Endothelial cell of umbilical vein (primary cell): Measurements from ENCODE around the gene RPS6KB1. TPM values are rescaled to one million over a fixed set of nuclear protein-coding genes. Genes with fewer than 3 reads are reported as not detected.
A peak's percentile ranks its signal among the peaks of the same experiment; 100 is the strongest.

Experiments used
- BruUV-seq: library from RNA; stranded (reverse); fragments of 400-500 nt; replicated peaks from 2 replicates; lab custom pipeline; 2021; lab: Mats Ljungman, UMichigan
- CTCF ChIA-PET: fragments of 300-600, 350-600 bp; sonication (Branson Sonifier 250); formaldehyde crosslinking; loops from one replicate; lab custom pipeline; 2021; ENCODE audit warnings: antibody characterized with exemption, inconsistent platforms; lab: Charles Lee
- POLR2A ChIA-PET: fragments of 300-600, 350-600 bp; sonication (Branson Sonifier 250); formaldehyde crosslinking; loops from one replicate; lab custom pipeline; 2021; ENCODE audit warnings: antibody characterized with exemption, inconsistent platforms; lab: Charles Lee
- DNase-seq: peaks from one replicate; pipeline ENCODE4 v3.0.0-alpha.2; 2011; ENCODE audit warnings: low read depth, low spot score
- FAIRE-seq: peaks from 2 replicates; lab custom pipeline; 2011; peaks lifted over from hg19 to GRCh38; lab: Jason Lieb, UNC
- H2AFZ ChIP-seq: 2 replicates; pipeline ENCODE4 v1.6.0; 2012; ENCODE audit warnings: low read depth, low read length, control low read depth, inconsistent platforms
- H3K27ac ChIP-seq: 2 replicates; pipeline ENCODE4 v1.5.1; 2011; ENCODE audit warnings: low read depth, mild to moderate bottlenecking, control low read depth, low read length, moderate library complexity; ENCODE audit not compliant: insufficient read depth
- H3K27me3 ChIP-seq, 2 experiments: 2 replicates each; pipeline versions ENCODE4 v1.6.0 to v1.6.1; 2011; ENCODE audit warnings: low read length in 2 of 2, mixed read lengths in 1 of 2; ENCODE audit not compliant: control insufficient read depth in 2 of 2, insufficient read depth in 2 of 2
- H3K36me3 ChIP-seq, 2 experiments: 2 replicates in 1 of 2; 3 replicates in 1 of 2; pipeline ENCODE4 v1.5.1; 2011; ENCODE audit warnings: low read length in 2 of 2, mild to moderate bottlenecking in 1 of 2, moderate library complexity in 1 of 2; ENCODE audit not compliant: control insufficient read depth in 2 of 2, insufficient read depth in 2 of 2; ENCODE audit errors: extremely low read depth in 1 of 2
- H3K4me1 ChIP-seq: 3 replicates; pipeline ENCODE4 v1.5.1; 2011; ENCODE audit warnings: mild to moderate bottlenecking, low read length; ENCODE audit not compliant: control insufficient read depth, insufficient read depth; ENCODE audit errors: extremely low read depth
- H3K4me2 ChIP-seq: 2 replicates; pipeline ENCODE4 v1.6.1; 2011; ENCODE audit warnings: low read length, control low read depth, mixed read lengths; ENCODE audit not compliant: insufficient read depth
- H3K4me3 ChIP-seq, 3 experiments: fragments of 200-600 bp in 1 of 3; sonication (generic), shearing (Covaris generic) in 1 of 3; replicated peaks in 1 of 3; 2 replicates each; pipeline ENCODE4 v1.5.1; 2011 to 2016; ENCODE audit warnings: control low read depth in 3 of 3, low read length in 3 of 3, mild to moderate bottlenecking in 2 of 3, inconsistent platforms in 1 of 3, low read depth in 1 of 3, moderate library complexity in 1 of 3; ENCODE audit not compliant: insufficient read depth in 1 of 3
- H3K79me2 ChIP-seq: 2 replicates; pipeline ENCODE4 v1.6.0; 2012; ENCODE audit warnings: low read length, inconsistent platforms; ENCODE audit not compliant: control insufficient read depth, insufficient read depth
- H3K9ac ChIP-seq: replicated peaks from 2 replicates; pipeline ENCODE3; 2011; ENCODE audit warnings: low read length, control low read depth; ENCODE audit not compliant: insufficient read depth; ENCODE audit errors: extremely low read depth
- H3K9me1 ChIP-seq: replicated peaks from 3 replicates; pipeline ENCODE4 v1.6.0; 2011; ENCODE audit warnings: mild to moderate bottlenecking, low read length; ENCODE audit not compliant: control insufficient read depth, insufficient read depth; ENCODE audit errors: extremely low read depth
- H3K9me3 ChIP-seq: replicated peaks from 2 replicates; pipeline ENCODE4 v1.5.1; 2012; ENCODE audit warnings: low read length, inconsistent platforms; ENCODE audit not compliant: control insufficient read depth, insufficient read depth
- H4K20me1 ChIP-seq: replicated peaks from 2 replicates; pipeline ENCODE3; 2011; ENCODE audit warnings: mild to moderate bottlenecking, low read length; ENCODE audit not compliant: control insufficient read depth, insufficient read depth; ENCODE audit errors: extremely low read depth
- CTCF ChIP-seq, 2 donors: IDR thresholded peaks; 1 replicate in 1 of 2; 2 replicates in 1 of 2; pipeline ENCODE4 v1.5.1; 2011; ENCODE audit warnings: low read length in 2 of 2, mild to moderate bottlenecking in 2 of 2, moderate library complexity in 2 of 2, control low read depth in 1 of 2, inconsistent platforms in 1 of 2, low read depth in 1 of 2; ENCODE audit not compliant: insufficient read depth in 1 of 2; ENCODE audit errors: extremely low read depth in 1 of 2
- EZH2 ChIP-seq: IDR thresholded peaks from 2 replicates; pipeline ENCODE4 v1.6.1; 2012; ENCODE audit warnings: borderline replicate concordance, low read depth, mild to moderate bottlenecking, moderate library complexity, low read length, inconsistent platforms; ENCODE audit not compliant: severe bottlenecking
- JUN ChIP-seq: IDR thresholded peaks from 2 replicates; pipeline ENCODE4 v1.6.1; 2011; ENCODE audit warnings: borderline replicate concordance, low read depth; ENCODE audit not compliant: insufficient read length, insufficient read depth
- MAX ChIP-seq: IDR thresholded peaks from 2 replicates; pipeline ENCODE4 v1.6.1; 2011; ENCODE audit not compliant: insufficient read depth, insufficient read length
- POLR2AphosphoS5 ChIP-seq: IDR thresholded peaks from 2 replicates; pipeline ENCODE4 v1.6.1; 2012; ENCODE audit warnings: low read depth, mild to moderate bottlenecking, control low read depth, low read length, moderate library complexity; ENCODE audit not compliant: insufficient read depth
- dilution Hi-C: fragments of 300-500 bp; cut with MboI; formaldehyde crosslinking; loops from one replicate; pipeline ENCODE4 v1.15.0; 2019; ENCODE audit warnings: low sequenced_read_pairs; ENCODE audit not compliant: extremely low pct_ligation_motif_present
- intact Hi-C: fragments of 100-400 bp; cut with micrococcal nuclease; formaldehyde crosslinking; loops from one replicate; pipeline ENCODE4 v1.10.0; 2022
- polyA plus RNA-seq, 4 experiments: library from polyadenylated mRNA; depleted of rRNA in 3 of 4; stranded (reverse) in 3 of 4; unstranded in 1 of 4; fragments of >200 nt; gene quantifications; 2 replicates each; pipeline versions ENCODE4 v1.2.1 to v1.2.3, GENCODE V29; 2011 to 2012; ENCODE audit warnings: missing spikeins in 1 of 4
- total RNA-seq: library from RNA; stranded (reverse); gene quantifications from 2 replicates; pipeline ENCODE4 v1.2.3, GENCODE V29; 2021

Gene RPS6KB1
- total and polyA plus RNA-seq, 2 donors (not counting 3 experiments of a cell fraction or from before 2014, with no cell fraction given): 5.4 to 45.7 TPM

DNA sequence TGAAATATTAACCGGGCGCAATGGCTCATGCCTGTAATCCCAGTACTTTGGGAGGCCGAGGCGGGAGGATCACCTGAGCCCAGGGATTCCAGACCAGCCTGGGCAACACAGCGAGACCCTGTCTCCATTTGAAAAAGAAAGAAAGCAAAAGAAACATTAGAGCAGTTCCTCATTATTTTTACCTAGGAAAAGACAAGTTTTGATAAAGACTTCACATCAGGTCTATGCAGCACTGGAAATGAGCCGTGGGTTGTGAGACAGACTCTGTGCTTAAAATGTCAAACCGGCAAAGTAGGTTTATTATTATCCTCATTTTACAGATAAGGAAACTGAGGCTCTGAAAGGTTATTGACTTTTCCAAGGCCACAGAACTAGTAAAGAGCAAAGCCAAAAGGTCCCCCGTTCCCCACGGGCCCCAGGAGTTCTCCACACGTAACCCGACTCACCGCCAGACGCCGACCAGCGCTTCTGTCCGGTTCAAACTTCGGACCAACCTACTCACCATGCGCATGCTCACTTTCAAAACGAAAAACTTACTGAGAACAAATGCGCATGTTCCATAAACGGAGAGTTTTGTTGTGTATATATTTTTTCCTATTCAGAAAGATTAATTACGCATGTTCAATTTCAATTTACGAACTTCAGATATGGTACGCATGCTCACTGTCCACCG is 534 bp upstream of the RPS6KB1 start:
- no peaks in the 10 kb centered on the region for H3K27me3 ChIP-seq
- H3K4me1 ChIP-seq: peaks cover 11% of the 10 kb centered on the region
- intact Hi-C loops (no loop called here), dilution Hi-C loops (no loop called here)
- no peaks in the 10 kb centered on the region for H3K9me1 ChIP-seq
- peak overlapping the region; percentile 20 for H3K27ac ChIP-seq
- peak overlapping the region; percentile 72 for H3K9ac ChIP-seq
- H3K36me3 ChIP-seq: no peaks in the 10 kb centered on the region
- peak; percentile 31 for FAIRE-seq
- peaks cover 2% of the 10 kb centered on the region for H4K20me1 ChIP-seq
- peak overlapping the region; percentile 93 for H3K4me2 ChIP-seq
- H2AFZ ChIP-seq: peak overlapping the region; percentile 71
- BruUV-seq: TSS peak; percentile 62
- H3K79me2 ChIP-seq: peaks cover 46% of the 10 kb centered on the region
- DNase-seq: no peak
- CTCF ChIA-PET: interaction anchor here (1.1 to 2.4 kb wide), 5 partner anchors 16 to 23 kb away, joined by 3 to 15 read pairs (median 3); no protein-coding TSS in a partner anchor
- peak overlapping the region; percentile 82 to 92 (median 91) for H3K4me3 ChIP-seq
- no peaks in the 10 kb centered on the region for H3K9me3 ChIP-seq
- TF ChIP-seq EZH2: no peak
- TF ChIP-seq POLR2AphosphoS5: peak; percentile 10
- POLR2A ChIA-PET: no interaction called here

DNA sequence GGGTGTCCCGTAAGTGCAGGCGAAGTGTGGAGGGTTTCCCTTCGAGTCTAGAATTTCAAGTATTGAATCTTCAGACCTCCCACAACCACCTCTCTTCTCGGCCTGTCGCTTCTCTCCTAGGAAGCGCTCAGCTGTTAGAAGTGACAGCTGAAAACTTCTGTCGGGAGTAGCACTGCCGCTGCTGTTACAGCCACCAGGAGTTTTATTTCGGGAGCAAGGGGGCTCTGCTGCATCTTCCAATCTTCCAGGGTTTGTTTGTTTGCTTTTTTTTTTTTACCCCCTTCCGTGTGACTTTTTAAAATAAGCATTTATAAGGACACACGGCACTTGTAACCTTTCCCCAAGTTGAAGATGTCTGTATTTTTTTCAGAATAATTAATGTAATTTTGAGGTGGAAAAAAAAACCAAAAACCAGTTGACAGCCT is 767 bp downstream of the RPS6KB1 start:
- H3K27ac ChIP-seq: peak overlapping the region; percentile 42
- DNase-seq (peak; percentile 44), FAIRE-seq (peak; percentile 67)
- peak overlapping the region; percentile 76 for H2AFZ ChIP-seq
- H3K79me2 ChIP-seq: peaks cover 57% of the 10 kb centered on the region
- no peaks in the 10 kb centered on the region for H3K9me3 ChIP-seq
- peak overlapping the region; percentile 58 to 92 (median 91) for H3K4me3 ChIP-seq
- ChIA-PET POLR2A (no interaction called here), CTCF (interaction anchor here (0.9 to 2.4 kb wide), 5 partner anchors 12 to 25 kb away, joined by 3 to 15 read pairs (median 3); no protein-coding TSS in a partner anchor)
- intact Hi-C loops: no loop called here
- H3K36me3 ChIP-seq: no peaks in the 10 kb centered on the region
- H3K9me1 ChIP-seq: no peaks in the 10 kb centered on the region
- TF ChIP-seq CTCF (IDR thresholded peaks at IDR 0.05; ENCODE audit: extremely low read depth in 1 of 2, insufficient read depth in 1 of 2, low read depth in 1 of 2, low read length in 2 of 2) (peak in 1 of 2 donors; percentile 0), JUN (no peak), EZH2 (no peak), MAX (no peak)
- BruUV-seq: no TSS peak
- peaks cover 11% of the 10 kb centered on the region for H3K4me1 ChIP-seq
- H3K4me2 ChIP-seq: peak overlapping the region; percentile 69
- H3K27me3 ChIP-seq: no peaks in the 10 kb centered on the region
- H3K9ac ChIP-seq: peak overlapping the region; percentile 80
- dilution Hi-C loops: no loop called here
- H4K20me1 ChIP-seq: peaks cover 2% of the 10 kb centered on the region
